ENCODE data around the gene CHSY1. TPM values are rescaled to one million over a fixed set of nuclear protein-coding genes. Genes with fewer than 3 reads are reported as not detected.

The CHSY1 gene
- total and polyA plus RNA-seq, 2 donors (not counting 1 experiment from before 2014, with no cell fraction given): 4.7 to 20.3 TPM

- POLR2A ChIA-PET: no interaction called here
- peak overlapping the region; percentile 50 for H3K4me3 Mint-ChIP-seq
- Histone ChIP-seq H2AFZ (ENCODE audit: insufficient read depth, low read depth, low read length, poor library complexity, severe bottlenecking) (no peak overlapping the region), H3K36me3 (replicated peaks in 1 of 2; ENCODE audit: control extremely low read depth in 1 of 2, control insufficient read depth in 1 of 2, extremely low read depth in 1 of 2, insufficient read depth in 2 of 2, low read length in 1 of 2) (no peaks in the 10 kb centered on the region), H3K4me3 (ENCODE audit: control extremely low read depth in 1 of 5, extremely low read depth in 1 of 5, insufficient read depth in 1 of 5, low read depth in 2 of 5, low read length in 4 of 5) (no peak overlapping the region), H3K27me3 (replicated peaks in 1 of 4; ENCODE audit: control extremely low read depth in 1 of 4, control insufficient read depth in 3 of 4, insufficient read depth in 4 of 4, low read length in 3 of 4) (no peaks in the 10 kb centered on the region), H3K9me3 (ENCODE audit: control extremely low read depth in 1 of 3, control insufficient read depth in 2 of 3, insufficient read depth in 1 of 3, low read length in 2 of 3) (no peaks in the 10 kb centered on the region), H3K9ac (ENCODE audit: low read length) (no peak overlapping the region), H3K79me2 (ENCODE audit: control insufficient read depth, insufficient read depth, low read length) (peaks cover 90% of the 10 kb centered on the region), H4K20me1 (ENCODE audit: control insufficient read depth, insufficient read depth, low read length, poor library complexity, severe bottlenecking) (peaks cover 16% of the 10 kb centered on the region), H3K4me2 (replicated peaks; ENCODE audit: low read depth, low read length, poor library complexity, severe bottlenecking) (peak overlapping the region; percentile 71), H3K4me1 (ENCODE audit: control insufficient read depth in 2 of 2, insufficient read depth in 2 of 2, low read length in 2 of 2) (peaks cover 78 to 80% of the 10 kb centered on the region in 2 donors), H3K27ac (ENCODE audit: low read length in 2 of 2) (peak overlapping the region in 1 of 2 donors; percentile 12)
- 46% methylated on average over 2 of the region's 7 CpGs for WGBS (ENCODE audit: insufficient coverage)
- no peaks in the 10 kb centered on the region for H3K9me3 Mint-ChIP-seq (ENCODE audit: insufficient read depth)
- no peaks in the 10 kb centered on the region for H3K27me3 Mint-ChIP-seq
- peaks cover 81% of the 10 kb centered on the region for H3K4me1 Mint-ChIP-seq
- TF ChIP-seq CTCF (IDR thresholded peaks at IDR 0.05): no peak
- no peak for TF ChIP-seq EZH2 (IDR thresholded peaks at IDR 0.05; ENCODE audit: borderline replicate concordance, insufficient read depth, low read depth, low read length, poor library complexity, severe bottlenecking)
- ATAC-seq (ENCODE audit: low read depth) (no peak), DNase-seq (no peak)
- CTCF ChIA-PET: interaction anchor here (0.7 to 6.8 kb wide), 3 partner anchors 13 to 161 kb away, joined by 4 to 33 read pairs (median 4); no protein-coding TSS in a partner anchor
- intact Hi-C loops (cut with micrococcal nuclease): no loop called here
- peak overlapping the region; percentile 23 for H3K27ac Mint-ChIP-seq
Observed at GRCh38 chr15:101244036-101244781, 7.6 kb downstream of the CHSY1 start.

- Histone ChIP-seq H2AFZ (ENCODE audit: insufficient read depth, low read depth, low read length, poor library complexity, severe bottlenecking) (no peak overlapping the region), H3K9ac (ENCODE audit: low read length) (no peak overlapping the region), H3K27ac (ENCODE audit: low read length in 2 of 2) (no peak overlapping the region), H4K20me1 (ENCODE audit: control insufficient read depth, insufficient read depth, low read length, poor library complexity, severe bottlenecking) (peaks cover 16% of the 10 kb centered on the region), H3K79me2 (ENCODE audit: control insufficient read depth, insufficient read depth, low read length) (peaks cover 90% of the 10 kb centered on the region), H3K27me3 (replicated peaks in 1 of 4; ENCODE audit: control extremely low read depth in 1 of 4, control insufficient read depth in 3 of 4, insufficient read depth in 4 of 4, low read length in 3 of 4) (no peaks in the 10 kb centered on the region), H3K9me3 (ENCODE audit: control extremely low read depth in 1 of 3, control insufficient read depth in 2 of 3, insufficient read depth in 1 of 3, low read length in 2 of 3) (no peaks in the 10 kb centered on the region), H3K4me3 (ENCODE audit: control extremely low read depth in 1 of 5, extremely low read depth in 1 of 5, insufficient read depth in 1 of 5, low read depth in 2 of 5, low read length in 4 of 5) (no peak overlapping the region), H3K4me2 (replicated peaks; ENCODE audit: low read depth, low read length, poor library complexity, severe bottlenecking) (peak overlapping the region; percentile 71), H3K4me1 (ENCODE audit: control insufficient read depth in 2 of 2, insufficient read depth in 2 of 2, low read length in 2 of 2) (peaks cover 82 to 83% of the 10 kb centered on the region in 2 donors), H3K36me3 (replicated peaks in 1 of 2; ENCODE audit: control extremely low read depth in 1 of 2, control insufficient read depth in 1 of 2, extremely low read depth in 1 of 2, insufficient read depth in 2 of 2, low read length in 1 of 2) (no peaks in the 10 kb centered on the region)
- H3K4me3 Mint-ChIP-seq: peak overlapping the region; percentile 50
- ChIA-PET CTCF (interaction anchor here (0.7 to 6.8 kb wide), 4 partner anchors 9 to 122 kb away, joined by 4 to 33 read pairs (median 9); partner anchors contain the start of gene CHSY1), POLR2A (interaction anchor here (1.6 kb wide), 1 partner anchor 8 kb away, joined by 10 read pairs; the partner anchor contains the start of gene CHSY1)
- TF ChIP-seq CTCF (IDR thresholded peaks at IDR 0.05): no peak
- TF ChIP-seq EZH2 (IDR thresholded peaks at IDR 0.05; ENCODE audit: borderline replicate concordance, insufficient read depth, low read depth, low read length, poor library complexity, severe bottlenecking): no peak
- no peak for DNase-seq
- peak overlapping the region; percentile 23 for H3K27ac Mint-ChIP-seq
- peaks cover 86% of the 10 kb centered on the region for H3K4me1 Mint-ChIP-seq
- intact Hi-C loops (cut with micrococcal nuclease): loop anchor here (2.0 kb wide), 2 partner anchors 15 to 641 kb away; partner anchors contain the start of genes ASB7 and LINS1
- no peak for ATAC-seq (ENCODE audit: low read depth)
- H3K27me3 Mint-ChIP-seq: no peaks in the 10 kb centered on the region
- H3K9me3 Mint-ChIP-seq (ENCODE audit: insufficient read depth): no peaks in the 10 kb centered on the region
- 94% methylated on average over 9 of the region's 9 CpGs for WGBS (ENCODE audit: insufficient coverage)
Observed at GRCh38 chr15:101243420-101243819, 8.4 kb downstream of the CHSY1 start.
